ENCODE data around the gene ARHGAP12.
A peak's percentile ranks its signal among the peaks of the same experiment; 100 is the strongest.
"Not testable (repeated sequence)": the region's sequence is repeated elsewhere in the genome, so short reads cannot be mapped to it uniquely, and the experiment has no call there.

The ARHGAP12 gene

GRCh38 chr10:31819391-31819820, 109.2 kb downstream of the ARHGAP12 start:
- no peak for DNase-seq

- DNase-seq, result no peak
Observed at GRCh38 chr10:31816318-31816717, 112.3 kb downstream of the ARHGAP12 start.

- DNase-seq, result peak; percentile 64
Observed at GRCh38 chr10:31808258-31809218, 120.1 kb downstream of the ARHGAP12 start.

GRCh38 chr10:31804352-31804810, 124.2 kb downstream of the ARHGAP12 start:
- DNase-seq, result no peak

- DNase-seq, result no peak
Observed at GRCh38 chr10:31803606-31804351, 124.9 kb downstream of the ARHGAP12 start.

GRCh38 chr10:31799181-31799580, 129.4 kb downstream of the ARHGAP12 start:
- DNase-seq, result no peak

- no peak for DNase-seq
Observed at GRCh38 chr10:31792745-31793144, 135.9 kb downstream of the ARHGAP12 start.

- peak; percentile 34 for DNase-seq
Observed at GRCh38 chr10:31789555-31789954, 139.1 kb downstream of the ARHGAP12 start.

- no peak for DNase-seq
Observed at GRCh38 chr10:31782701-31783100, 145.9 kb downstream of the ARHGAP12 start.

- DNase-seq, result no peak
Observed at GRCh38 chr10:31780717-31781116, 147.9 kb downstream of the ARHGAP12 start.

GRCh38 chr10:31778627-31779026, 150.0 kb downstream of the ARHGAP12 start:
- no peak for DNase-seq

- no peak for DNase-seq
Observed at GRCh38 chr10:31776159-31776558, 152.5 kb downstream of the ARHGAP12 start.

- no peak for DNase-seq
Observed at GRCh38 chr10:31774928-31775650, 153.5 kb downstream of the ARHGAP12 start.

GRCh38 chr10:31774299-31774900, 154.2 kb downstream of the ARHGAP12 start:
- no peak for DNase-seq

- DNase-seq, result no peak
Observed at GRCh38 chr10:31773749-31774298, 154.8 kb downstream of the ARHGAP12 start.

- no peak for DNase-seq
Observed at GRCh38 chr10:31771331-31771831, 157.2 kb downstream of the ARHGAP12 start.

- peak; percentile 63 for DNase-seq
Observed at GRCh38 chr10:31770307-31770902, 158.2 kb downstream of the ARHGAP12 start.

- no peak for DNase-seq
Observed at GRCh38 chr10:31769564-31769963, 159.1 kb downstream of the ARHGAP12 start.

GRCh38 chr10:31768935-31769334, 159.7 kb downstream of the ARHGAP12 start:
- not testable (repeated sequence) for DNase-seq

GRCh38 chr10:31768467-31768866, 160.2 kb downstream of the ARHGAP12 start:
- DNase-seq, result no peak

GRCh38 chr10:31765541-31765940, 163.1 kb downstream of the ARHGAP12 start:
- no peak for DNase-seq

- no peak for DNase-seq
Observed at GRCh38 chr10:31762316-31762715, 166.3 kb downstream of the ARHGAP12 start.

Measured in CD4-positive, alpha-beta T cell treated with Interleukin-10 for 1 hour (primary cell).